ENCODE measurements around the gene PKNOX2.

Gene PKNOX2

GRCh38 chr11:125202362-125202880 lies 37.9 kb downstream of the PKNOX2 start:
- TF ChIP-seq CTCF (conservative IDR thresholded peaks at IDR 0.05; ENCODE audit: control insufficient read depth, insufficient read depth, low read depth, low read length), result no peak
- H3K4me3 ChIP-seq (ENCODE audit: control insufficient read depth, low read depth, low read length), result no peak overlapping the region
- no peak for DNase-seq (ENCODE audit: low read depth)

GRCh38 chr11:125202977-125203376 lies 38.4 kb downstream of the PKNOX2 start:
- no peak for TF ChIP-seq CTCF (conservative IDR thresholded peaks at IDR 0.05; ENCODE audit: control insufficient read depth, insufficient read depth, low read depth, low read length)
- H3K4me3 ChIP-seq (ENCODE audit: control insufficient read depth, low read depth, low read length), result no peak overlapping the region
- no peak for DNase-seq (ENCODE audit: low read depth)

- H3K4me3 ChIP-seq (ENCODE audit: control insufficient read depth, low read depth, low read length), result no peak overlapping the region
- DNase-seq (ENCODE audit: low read depth), result peak; percentile 37
- TF ChIP-seq CTCF (conservative IDR thresholded peaks at IDR 0.05; ENCODE audit: control insufficient read depth, insufficient read depth, low read depth, low read length), result no peak
Measured at GRCh38 chr11:125207866-125208425, 43.4 kb downstream of the PKNOX2 start.

GRCh38 chr11:125210066-125210465 lies 45.5 kb downstream of the PKNOX2 start:
- TF ChIP-seq CTCF (conservative IDR thresholded peaks at IDR 0.05; ENCODE audit: control insufficient read depth, insufficient read depth, low read depth, low read length), result no peak
- H3K4me3 ChIP-seq (ENCODE audit: control insufficient read depth, low read depth, low read length), result no peak overlapping the region
- no peak for DNase-seq (ENCODE audit: low read depth)

GRCh38 chr11:125211191-125211947 lies 46.8 kb downstream of the PKNOX2 start:
- no peak for TF ChIP-seq CTCF (conservative IDR thresholded peaks at IDR 0.05; ENCODE audit: control insufficient read depth, insufficient read depth, low read depth, low read length)
- no peak overlapping the region for H3K4me3 ChIP-seq (ENCODE audit: control insufficient read depth, low read depth, low read length)
- no peak for DNase-seq (ENCODE audit: low read depth)

GRCh38 chr11:125211948-125212340 lies 47.4 kb downstream of the PKNOX2 start:
- no peak for DNase-seq (ENCODE audit: low read depth)
- no peak for TF ChIP-seq CTCF (conservative IDR thresholded peaks at IDR 0.05; ENCODE audit: control insufficient read depth, insufficient read depth, low read depth, low read length)
- no peak overlapping the region for H3K4me3 ChIP-seq (ENCODE audit: control insufficient read depth, low read depth, low read length)

Measured in fibroblast of mammary gland (primary cell).